GM18519 (cell line): ENCODE measurements around the gene TDRD3.
"Not testable (repeated sequence)": the region's sequence is repeated elsewhere in the genome, so short reads cannot be mapped to it uniquely, and the experiment has no call there.

Source experiments
- ATAC-seq: cut with Tn5 transposase; IDR thresholded peaks from one replicate; pipeline ENCODE4 v1.9.1; 2021; ENCODE audit warnings: mild to moderate bottlenecking, moderate library complexity; ENCODE audit not compliant: unreplicated experiment, low FRiP score

TDRD3 gene

GRCh38 chr13:60396783-60397703 is at the start of gene TDRD3:
TSS of gene TDRD3 (plus strand) at chr13:60397220. CDS start at chr13:60397365, 145 bp downstream.
- ATAC-seq = peak; percentile 41

- ATAC-seq = no peak
Measured at GRCh38 chr13:60347690-60348089, 49.3 kb upstream of the TDRD3 start.

- no peak for ATAC-seq
Measured at GRCh38 chr13:60348097-60348496, 48.9 kb upstream of the TDRD3 start.

GRCh38 chr13:60351326-60351725 is 45.7 kb upstream of the TDRD3 start:
- ATAC-seq = no peak

GRCh38 chr13:60351855-60352615 is 45.0 kb upstream of the TDRD3 start:
- no peak for ATAC-seq

- no peak for ATAC-seq
Measured at GRCh38 chr13:60352644-60353043, 44.4 kb upstream of the TDRD3 start.

GRCh38 chr13:60355056-60355455 is 42.0 kb upstream of the TDRD3 start:
- no peak for ATAC-seq

GRCh38 chr13:60356970-60357369 is 40.0 kb upstream of the TDRD3 start:
- no peak for ATAC-seq

DNA sequence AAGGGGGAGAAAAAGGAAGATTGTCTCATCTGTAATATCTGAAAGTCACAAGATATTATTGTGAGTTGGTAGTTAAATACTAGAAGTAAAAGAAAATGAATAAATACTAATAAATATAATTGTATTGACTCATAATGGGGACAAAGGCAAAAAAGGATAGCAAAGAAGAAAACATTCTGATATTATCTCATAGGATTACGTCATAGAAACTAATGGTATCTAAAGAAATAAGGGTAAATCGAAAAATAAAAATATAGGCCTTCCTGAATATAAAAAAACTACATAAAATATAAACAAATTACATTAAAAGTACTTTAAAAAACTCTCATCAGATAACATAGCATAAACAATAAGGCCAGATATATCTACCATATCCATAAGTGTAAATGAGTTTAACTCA is 38.6 kb upstream of the TDRD3 start:
- ATAC-seq = no peak

- ATAC-seq = no peak
Measured at GRCh38 chr13:60363288-60363687, 33.7 kb upstream of the TDRD3 start.

DNA sequence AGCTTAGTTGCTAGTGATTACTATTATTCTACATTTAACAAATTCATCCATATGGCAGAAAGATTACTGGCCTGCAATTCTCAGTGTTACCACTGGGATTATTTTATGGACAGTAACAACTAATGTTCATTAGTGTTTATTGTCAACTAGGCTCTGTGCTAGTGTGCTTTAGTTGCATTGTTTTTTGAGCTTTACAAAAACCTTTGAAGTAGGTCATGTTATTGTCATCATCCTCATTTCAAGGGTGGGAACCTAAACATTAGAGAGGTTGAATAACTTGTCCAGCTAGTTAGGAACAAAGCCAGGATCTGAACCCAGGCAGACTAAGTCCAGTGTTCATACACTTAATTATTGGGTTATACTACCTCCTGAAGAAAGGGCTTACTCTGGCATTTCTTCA is 27.8 kb upstream of the TDRD3 start:
- ATAC-seq = peak; percentile 68

GRCh38 chr13:60370343-60370742 is 26.7 kb upstream of the TDRD3 start:
- no peak for ATAC-seq

GRCh38 chr13:60372141-60372540 is 24.9 kb upstream of the TDRD3 start:
- no peak for ATAC-seq

GRCh38 chr13:60379282-60379681 is 17.7 kb upstream of the TDRD3 start:
- not testable (repeated sequence) for ATAC-seq

DNA sequence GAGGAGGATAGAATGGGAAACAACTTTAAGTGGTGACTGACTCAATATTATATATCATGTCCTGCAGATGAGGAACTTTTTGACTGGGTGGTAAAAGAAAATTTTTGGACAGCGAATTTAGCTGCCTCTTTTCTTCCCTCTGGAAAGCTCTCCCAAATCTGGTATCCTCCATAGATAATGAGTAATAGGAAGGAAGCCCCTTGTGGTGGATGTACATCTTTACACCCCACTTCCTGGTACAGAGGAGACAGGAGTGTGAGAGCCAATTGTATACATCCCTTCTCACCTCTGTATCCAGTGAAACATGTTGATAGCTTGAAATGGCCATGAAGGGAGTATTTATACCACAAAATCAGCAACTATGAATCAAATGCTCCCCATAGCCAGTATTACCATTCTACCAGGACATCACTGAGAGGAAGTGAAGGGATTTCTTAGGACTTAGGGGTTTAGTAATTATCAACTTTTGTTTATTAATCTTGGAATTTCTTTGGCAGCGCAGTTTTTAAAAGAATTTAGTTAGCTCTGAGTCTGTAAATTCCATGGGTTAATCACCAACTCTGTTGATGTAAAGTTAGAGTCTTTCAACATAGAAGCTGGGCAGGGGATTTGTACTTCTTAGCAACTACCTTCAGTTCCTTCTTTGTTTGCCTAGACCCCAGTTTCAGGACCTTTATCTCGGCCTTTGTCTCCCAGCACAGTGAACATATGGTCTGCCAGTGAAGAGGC is 17.0 kb upstream of the TDRD3 start:
- ATAC-seq = no peak

DNA sequence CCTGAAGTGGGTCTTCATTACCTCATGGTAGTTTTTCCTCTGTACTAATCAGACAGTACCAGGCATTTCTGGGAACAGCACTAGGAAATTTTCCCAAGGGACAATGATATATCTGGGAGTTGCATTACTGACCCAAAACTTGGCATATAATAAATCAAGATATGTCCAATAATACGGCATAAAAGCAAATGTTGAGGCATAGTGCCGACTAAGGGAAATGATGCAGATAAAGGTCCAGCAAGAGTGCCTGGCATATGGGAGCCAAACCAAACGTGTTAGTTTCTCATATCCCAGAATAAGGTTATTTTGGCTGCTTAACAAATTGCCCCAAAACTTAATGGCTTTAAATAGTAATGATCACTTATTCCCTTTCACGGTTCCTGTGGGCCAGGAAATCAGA is 12.1 kb upstream of the TDRD3 start:
- ATAC-seq = no peak

DNA sequence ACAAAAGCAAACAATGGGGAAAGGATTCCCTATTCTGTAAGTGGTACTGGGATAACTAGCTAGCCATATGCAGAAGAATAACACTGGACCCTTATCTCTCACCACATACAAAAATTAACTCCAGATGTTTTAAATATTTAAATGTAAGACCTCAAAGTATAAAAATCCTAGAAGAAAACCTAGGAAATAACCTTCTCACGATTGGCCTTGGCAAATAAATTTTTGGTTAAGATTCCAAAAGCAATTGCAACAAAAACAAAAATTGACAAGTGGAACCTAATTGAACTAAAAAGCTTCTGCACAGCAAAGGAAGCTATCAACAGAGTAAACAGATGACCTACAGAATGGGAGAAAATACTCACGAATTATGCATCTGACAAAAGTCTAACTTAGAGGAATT is 10.8 kb upstream of the TDRD3 start:
- no peak for ATAC-seq

DNA sequence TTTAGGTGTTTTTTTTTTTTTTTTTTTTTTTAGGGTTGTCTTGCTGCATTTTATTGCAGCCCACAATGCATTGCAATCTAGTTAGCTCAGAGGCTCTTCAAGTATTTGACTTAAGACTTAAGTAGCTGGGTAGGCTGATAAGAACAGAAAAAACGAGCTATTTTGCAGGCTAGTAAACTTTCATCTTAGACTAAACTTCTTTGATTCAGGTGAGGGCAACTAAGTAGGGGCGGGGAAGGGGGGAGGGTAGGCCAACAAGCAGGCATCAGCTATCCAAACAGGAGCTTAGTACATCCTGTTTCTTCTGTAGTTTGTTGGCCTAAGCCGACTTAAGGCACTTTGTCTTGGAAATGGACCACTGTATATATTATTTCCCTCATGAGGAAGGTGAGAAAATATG is 4.9 kb upstream of the TDRD3 start:
- no peak for ATAC-seq

DNA sequence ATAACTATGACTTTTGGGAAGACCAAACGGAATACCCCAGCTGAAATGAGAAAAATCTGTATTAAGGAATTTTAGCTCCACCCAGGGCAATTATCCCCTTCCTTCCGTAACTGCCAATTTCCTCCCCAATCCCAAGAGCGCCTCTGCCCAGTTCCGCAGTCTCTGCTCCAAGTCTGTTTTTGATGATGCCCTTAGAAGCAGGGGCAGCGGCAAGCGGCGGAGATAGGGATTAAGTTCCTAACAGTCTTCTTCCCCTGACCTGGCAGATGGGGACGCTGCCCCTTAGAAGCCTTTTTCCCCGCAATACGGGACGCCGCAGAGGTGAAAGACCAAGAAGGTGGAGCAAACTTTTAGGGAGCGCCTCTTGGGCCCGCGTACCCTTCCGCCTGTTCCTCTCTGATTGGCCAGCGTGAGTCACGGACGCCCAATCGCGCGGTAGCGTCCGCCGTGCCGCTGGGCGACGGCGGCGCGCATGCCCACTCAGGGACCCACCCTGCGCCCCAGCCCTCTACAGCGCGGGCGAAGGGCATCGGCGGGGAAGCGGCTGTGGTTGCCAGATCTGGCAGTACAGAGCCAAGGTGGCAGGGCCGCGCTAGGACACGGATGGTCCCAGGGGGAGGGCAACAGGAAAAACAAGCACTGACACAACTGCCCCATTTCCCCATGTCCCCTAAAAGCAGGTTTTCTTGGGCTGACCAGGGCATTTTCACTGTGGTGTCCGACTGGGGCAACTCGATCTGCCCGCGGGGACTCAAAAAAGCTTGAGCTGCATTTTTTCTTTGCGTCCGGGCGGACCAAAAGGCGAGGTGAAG is 843 bp upstream of the TDRD3 start:
- peak; percentile 66 for ATAC-seq

DNA sequence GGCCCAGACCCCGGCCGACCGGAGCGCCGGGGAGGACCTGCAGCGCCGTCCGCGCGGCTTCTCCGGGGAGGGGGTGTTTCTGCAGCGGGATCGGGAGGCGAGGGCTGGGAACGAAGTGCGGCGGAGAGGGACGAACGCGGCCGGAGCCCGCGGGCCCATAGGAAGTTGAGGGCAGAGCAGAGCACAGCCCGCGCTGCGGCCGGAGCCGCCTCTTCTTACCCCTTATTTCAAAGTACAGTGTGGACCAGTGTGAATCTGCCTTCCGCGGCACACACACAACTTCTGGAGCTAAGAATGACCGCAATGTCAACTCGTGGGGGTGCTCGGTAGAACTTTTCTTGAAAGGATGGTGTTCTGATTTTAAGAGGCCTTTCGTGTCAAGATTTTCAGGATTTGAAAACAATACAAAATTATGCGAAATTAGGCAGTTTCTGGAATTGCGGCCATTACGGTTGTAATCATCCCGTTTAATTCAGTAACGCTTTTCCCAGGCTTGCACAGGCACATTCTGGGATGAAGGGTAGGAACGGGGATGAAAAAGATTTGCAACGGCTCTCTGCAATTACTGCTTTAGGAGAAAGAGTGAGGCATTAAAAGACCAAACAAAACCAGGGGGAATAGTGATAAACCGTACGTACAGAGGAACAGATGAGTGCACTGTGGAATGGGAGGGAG is 821 bp downstream of the TDRD3 start:
- peak; percentile 12 for ATAC-seq
